NOMO-1 treated with dmso at 0.1 percent for 144 hours (cell line): ENCODE data around the gene KLHL17.

ENCODE experiments used
- DNase-seq: peaks from one replicate; lab custom pipeline; 2025; ENCODE audit not compliant: unreplicated experiment; lab: John Stamatoyannopoulos, UW

KLHL17 gene

GRCh38 chr1:960363-961131 lies at the start of gene KLHL17:
Gene KLHL17, plus strand, starts transcription at chr1:960584. Its CDS starts 110 bp downstream, at chr1:960694.
- peak; percentile 45 for DNase-seq

- DNase-seq = no peak
Observed at GRCh38 chr1:910881-911721, 49.3 kb upstream of the KLHL17 start.

GRCh38 chr1:911875-912739 lies 48.3 kb upstream of the KLHL17 start:
- no peak for DNase-seq

GRCh38 chr1:912740-913301 lies 47.6 kb upstream of the KLHL17 start:
- no peak for DNase-seq

GRCh38 chr1:913491-914130 lies 46.8 kb upstream of the KLHL17 start:
- no peak for DNase-seq

GRCh38 chr1:914131-914890 lies 46.1 kb upstream of the KLHL17 start:
- DNase-seq = no peak

- DNase-seq = no peak
Observed at GRCh38 chr1:914891-915280, 45.5 kb upstream of the KLHL17 start.

- no peak for DNase-seq
Observed at GRCh38 chr1:915295-916172, 44.9 kb upstream of the KLHL17 start.

- no peak for DNase-seq
Observed at GRCh38 chr1:916173-917075, 44.0 kb upstream of the KLHL17 start.

- DNase-seq = no peak
Observed at GRCh38 chr1:917076-917459, 43.3 kb upstream of the KLHL17 start.

GRCh38 chr1:917466-918091 lies 42.8 kb upstream of the KLHL17 start:
- no peak for DNase-seq

GRCh38 chr1:918353-918752 lies 42.0 kb upstream of the KLHL17 start:
- DNase-seq = no peak

GRCh38 chr1:918843-919242 lies 41.5 kb upstream of the KLHL17 start:
- no peak for DNase-seq

- no peak for DNase-seq
Observed at GRCh38 chr1:919271-919872, 41.0 kb upstream of the KLHL17 start.

- no peak for DNase-seq
Observed at GRCh38 chr1:920010-920409, 40.4 kb upstream of the KLHL17 start.

- DNase-seq = no peak
Observed at GRCh38 chr1:920521-920920, 39.9 kb upstream of the KLHL17 start.
